GM18511 (cell line): ENCODE data around the gene ALG12.

Experiments
- ATAC-seq: cut with Tn5 transposase; IDR thresholded peaks from one replicate; pipeline ENCODE4 v1.9.1; 2021; ENCODE audit warnings: mild to moderate bottlenecking, moderate library complexity; ENCODE audit not compliant: unreplicated experiment

The ALG12 gene

DNA sequence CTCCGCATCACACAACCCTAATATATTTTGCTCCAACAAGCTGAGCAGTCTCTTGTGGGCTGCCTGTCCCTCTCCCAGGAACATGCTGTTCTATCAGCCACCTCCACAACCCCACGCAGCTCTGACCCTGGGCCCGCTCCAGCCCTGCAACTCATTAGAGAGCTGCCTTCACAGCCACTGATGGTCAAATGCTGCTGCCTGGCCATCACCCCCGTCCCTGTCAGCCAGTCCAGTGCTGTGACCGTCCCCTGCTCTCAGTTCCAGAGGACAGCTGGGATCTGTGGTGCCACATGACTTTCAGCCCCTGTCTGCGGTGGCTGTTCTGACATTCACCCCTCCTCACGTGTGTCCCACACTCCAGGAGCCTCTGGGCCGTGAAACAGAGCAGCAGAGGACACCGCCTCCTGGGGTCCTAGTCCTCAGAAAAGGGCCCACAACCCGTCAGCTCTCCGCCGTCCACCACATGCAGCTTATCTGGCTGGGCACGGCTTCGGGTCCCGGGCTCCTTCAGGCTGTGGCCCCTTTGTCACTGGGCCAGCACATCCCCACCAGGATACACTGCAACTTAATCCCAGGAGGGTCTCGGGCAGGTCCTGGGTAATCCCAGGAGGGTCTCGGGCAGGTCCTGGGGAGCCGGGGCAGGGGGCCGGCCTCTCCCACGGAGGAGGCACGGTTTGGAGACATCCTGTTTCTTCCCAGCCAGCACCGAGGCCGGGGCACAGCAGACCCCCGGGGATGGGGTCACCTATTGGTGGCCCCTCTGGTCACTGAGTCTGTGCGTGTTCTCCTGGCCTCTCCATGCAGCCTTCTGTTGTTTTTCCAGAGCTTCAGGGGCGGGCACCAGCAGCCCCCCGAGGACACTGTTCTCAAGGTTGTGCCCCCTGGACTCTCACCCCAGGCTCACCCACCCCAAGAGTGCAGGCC is 15.3 kb upstream of the ALG12 start:
- ATAC-seq, result no peak

DNA sequence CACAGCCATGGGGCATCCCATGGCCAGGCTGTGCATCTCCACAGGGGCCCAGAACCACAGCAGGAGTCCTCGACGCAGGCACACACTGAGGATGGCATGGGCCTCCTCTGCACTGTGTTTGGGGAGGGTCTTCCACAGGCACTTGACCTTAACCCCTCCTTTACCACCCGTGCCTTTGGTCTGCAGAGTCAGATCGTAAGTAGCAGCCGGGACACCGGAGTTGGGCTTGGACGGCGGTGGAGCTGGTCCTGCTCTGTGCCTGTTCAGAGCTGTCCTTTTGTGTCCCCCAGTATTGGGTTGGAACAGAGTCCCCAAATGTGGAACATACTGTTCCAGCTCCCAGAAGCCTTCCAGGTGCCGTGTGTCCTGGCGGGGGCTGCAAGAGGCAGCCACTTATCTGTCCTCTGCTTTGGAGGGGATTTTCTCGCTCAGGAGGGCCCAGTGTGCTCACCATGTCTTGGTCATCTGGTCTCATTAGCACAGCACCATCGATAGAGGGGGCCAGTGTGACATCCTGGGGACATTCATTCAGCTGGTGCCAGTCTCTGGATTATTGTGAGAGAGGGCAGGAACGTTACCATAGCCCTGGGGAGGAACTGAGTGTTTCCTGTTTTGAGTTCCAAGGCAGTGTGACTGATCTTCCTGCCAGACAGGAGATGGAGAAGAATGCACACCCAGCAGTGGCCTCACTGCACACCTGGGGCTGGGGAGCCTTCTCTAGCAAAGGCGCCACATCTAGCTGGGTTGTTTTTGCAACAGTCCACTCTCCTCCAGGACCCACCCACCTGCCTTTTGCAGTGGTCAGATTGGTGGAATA is 12.6 kb upstream of the ALG12 start:
- ATAC-seq, result peak; percentile 52

DNA sequence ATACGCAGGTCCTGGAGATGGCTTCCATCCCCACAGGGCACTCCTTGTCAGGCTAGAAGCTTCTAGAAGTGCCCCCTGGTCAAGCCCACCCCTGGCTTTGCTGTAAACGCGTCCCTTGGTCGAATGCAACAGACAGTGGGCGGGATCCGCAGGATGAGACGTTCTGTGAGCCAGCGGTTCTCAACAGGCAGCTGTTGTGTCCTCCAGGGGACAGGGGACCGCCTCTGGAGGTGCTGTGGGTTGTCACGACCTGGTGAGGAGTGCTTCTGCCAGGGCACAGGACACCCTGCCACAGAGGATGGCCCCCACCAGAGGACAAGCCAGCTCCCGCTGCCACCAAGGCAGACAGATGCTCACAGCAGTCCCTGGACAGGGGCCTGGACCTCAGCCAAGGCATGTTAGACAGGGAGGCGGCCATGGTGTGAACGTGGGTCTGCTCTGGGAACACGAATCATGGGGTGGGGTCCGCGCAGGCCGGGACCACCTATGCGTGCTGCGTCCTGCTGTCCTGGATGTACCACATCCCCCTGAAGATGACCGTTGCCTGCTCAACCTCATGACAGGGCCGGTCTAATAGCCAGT is 11.8 kb upstream of the ALG12 start:
- ATAC-seq, result no peak

DNA sequence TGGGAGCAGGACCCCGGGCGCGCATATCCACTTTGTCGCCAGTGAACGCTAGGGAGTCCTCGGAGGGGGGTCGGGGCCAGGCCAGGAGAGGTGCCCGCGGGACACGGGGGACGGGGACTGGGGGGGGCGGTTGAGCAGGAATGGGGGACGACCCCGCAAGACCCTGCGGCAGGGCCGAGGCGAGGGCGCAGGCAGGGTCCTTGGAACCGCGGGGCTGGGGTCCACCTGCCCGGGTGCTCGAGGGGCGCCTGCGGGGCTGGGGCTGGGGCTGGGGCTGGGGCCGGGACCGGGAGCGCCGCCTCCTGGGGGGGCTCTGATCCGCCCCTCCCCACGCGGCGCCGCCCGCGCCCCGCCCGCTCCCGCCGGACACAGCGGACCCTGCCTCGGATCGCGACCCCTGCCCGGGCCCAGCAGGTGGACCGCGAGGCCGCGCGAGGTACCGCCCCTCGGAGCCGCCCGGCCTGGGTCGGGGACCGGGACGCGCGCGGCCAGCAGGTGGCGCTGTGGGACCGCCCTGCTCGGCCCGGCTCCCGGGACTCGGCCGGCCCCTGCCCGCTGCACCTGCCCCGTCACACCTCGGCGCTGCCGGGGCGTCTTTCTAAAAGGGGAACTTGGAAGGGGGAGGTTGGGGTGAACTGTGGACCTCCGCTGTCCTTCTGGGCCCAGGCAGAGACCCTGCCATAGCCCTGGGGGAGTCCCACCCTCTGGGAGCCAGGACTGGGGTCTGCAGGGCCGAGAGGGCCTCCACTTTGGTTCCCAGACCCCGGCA is 11.2 kb upstream of the ALG12 start:
- ATAC-seq, result peak; percentile 45

DNA sequence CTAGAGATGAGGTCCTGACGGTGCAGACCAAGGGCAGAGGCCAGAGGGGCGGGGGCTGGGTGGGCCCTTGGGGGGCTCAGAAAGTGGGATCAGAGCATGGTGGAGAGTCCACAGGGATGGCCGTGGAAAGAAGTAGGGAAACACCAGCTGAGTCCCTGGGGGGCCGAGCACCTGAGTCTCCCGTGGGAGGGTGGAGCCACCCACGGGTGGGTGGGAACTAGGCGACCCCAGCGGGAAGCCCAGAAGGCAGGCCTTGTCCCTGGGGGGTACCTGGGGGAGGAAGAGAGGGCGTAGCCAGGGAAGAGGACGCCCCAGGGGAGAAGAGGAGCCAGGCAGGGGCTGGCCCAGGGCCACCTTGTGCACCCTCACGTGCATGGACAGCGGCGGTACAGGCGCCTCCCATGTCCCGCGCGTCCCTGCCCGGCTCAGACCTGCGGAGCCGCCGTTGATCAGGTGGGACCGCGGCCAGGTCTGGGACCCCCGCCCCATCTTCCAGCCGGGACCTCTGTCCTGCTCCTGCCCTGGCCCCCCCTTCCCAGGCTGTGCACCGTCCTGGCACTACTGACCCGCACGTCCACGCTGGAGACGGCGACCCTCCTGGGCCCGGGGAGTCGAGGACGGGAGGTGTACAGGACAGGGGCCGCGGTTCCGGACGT is 10.4 kb upstream of the ALG12 start:
- ATAC-seq, result no peak

DNA sequence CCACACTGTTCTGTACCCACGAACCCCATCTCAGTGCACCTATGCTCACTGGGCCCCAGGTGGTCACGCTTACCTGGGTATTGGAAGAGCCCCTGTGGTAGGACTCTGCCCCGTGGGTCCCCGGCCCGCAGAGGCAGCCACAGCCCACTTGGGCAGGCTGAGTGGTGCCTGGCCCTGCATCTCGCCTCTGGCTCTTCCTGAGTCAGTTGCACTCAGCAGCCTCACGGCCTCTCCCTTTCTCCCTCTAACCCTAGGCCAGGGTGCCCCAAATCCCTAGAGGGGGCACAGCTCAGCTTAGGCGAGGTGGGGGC is 9.9 kb upstream of the ALG12 start:
- ATAC-seq, result no peak

DNA sequence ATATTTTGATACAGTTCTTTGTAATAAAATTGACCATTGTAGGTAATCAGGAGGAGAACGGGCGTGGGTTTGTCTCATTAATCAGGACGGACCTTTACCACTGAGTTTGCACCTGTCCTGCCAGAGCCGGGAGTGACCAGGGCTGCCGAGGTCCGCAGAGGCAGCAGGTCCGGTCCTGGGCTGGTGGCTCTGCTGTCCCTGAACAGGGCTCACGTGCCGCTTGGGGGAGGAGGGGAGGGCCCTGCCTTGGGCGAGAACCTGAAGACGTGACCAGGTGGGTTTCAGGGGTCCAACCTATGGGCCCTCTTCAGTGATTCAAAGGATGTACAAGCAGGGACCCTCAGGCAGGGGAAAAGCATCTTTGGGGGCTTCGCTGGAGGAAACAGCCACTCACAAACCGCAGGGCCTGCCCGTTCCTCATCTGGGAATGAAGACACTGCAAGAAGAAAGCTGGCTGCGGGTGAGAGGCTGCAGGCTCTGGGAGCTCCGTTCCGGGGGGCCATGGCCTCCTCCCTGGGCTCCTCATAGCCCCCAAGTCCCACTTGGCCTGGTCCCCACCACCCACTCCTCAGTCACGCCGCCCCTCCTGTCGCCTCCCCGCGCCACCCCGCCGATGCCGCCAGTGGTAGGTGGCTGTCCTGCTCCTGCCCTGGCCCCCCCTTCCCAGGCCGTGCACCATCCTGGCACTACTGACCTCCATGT is 9.4 kb upstream of the ALG12 start:
- ATAC-seq, result no peak

DNA sequence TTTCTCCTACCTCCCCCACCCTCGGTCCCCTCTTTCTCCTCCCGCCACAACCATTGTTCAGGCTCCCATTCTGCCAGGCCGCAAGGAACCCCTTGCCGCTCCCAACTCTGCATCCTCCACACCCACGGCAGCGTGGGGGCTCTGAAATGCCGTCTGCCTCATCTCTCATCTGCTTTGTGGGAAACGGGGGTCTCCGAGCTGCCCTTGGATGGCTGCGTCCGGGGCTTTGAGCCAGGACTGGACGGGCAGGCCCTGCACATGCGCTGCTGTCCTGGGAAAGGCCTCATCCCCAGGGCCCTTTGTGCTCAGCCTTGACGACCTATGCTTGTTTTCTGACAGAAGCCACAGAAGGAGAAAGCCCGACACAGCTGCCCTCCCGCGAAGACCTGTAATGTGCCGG is 8.7 kb upstream of the ALG12 start:
- ATAC-seq, result no peak

DNA sequence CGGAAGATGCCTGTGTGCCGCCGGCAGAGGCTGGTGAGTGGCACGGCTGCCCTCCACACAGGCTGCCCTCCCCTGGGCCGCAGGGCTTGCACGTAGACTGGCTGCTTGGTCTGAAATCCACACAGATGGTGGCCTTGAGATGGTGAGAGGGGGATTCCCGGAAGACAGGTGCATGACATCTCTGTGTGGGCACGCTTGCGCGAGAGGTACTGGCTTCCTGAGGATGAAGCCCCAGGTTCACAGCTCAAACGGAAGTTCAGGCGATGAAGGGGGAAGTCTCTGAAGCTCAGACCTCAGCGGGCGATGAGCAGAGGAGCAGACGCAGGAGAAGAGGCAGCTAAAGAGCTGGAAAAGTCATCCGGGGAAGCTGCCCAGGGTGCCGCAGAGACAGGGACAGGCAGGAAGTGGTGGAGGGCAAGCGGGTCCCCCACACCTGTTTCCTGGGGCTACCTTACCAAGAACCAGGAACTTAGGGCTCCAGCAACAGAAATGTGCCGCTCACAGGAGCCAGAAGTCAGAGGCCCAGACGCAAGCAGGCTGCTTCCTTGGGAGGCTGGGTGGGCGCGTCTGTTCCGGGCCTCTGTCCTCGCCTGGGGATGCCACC is 7.4 kb upstream of the ALG12 start:
- no peak for ATAC-seq

DNA sequence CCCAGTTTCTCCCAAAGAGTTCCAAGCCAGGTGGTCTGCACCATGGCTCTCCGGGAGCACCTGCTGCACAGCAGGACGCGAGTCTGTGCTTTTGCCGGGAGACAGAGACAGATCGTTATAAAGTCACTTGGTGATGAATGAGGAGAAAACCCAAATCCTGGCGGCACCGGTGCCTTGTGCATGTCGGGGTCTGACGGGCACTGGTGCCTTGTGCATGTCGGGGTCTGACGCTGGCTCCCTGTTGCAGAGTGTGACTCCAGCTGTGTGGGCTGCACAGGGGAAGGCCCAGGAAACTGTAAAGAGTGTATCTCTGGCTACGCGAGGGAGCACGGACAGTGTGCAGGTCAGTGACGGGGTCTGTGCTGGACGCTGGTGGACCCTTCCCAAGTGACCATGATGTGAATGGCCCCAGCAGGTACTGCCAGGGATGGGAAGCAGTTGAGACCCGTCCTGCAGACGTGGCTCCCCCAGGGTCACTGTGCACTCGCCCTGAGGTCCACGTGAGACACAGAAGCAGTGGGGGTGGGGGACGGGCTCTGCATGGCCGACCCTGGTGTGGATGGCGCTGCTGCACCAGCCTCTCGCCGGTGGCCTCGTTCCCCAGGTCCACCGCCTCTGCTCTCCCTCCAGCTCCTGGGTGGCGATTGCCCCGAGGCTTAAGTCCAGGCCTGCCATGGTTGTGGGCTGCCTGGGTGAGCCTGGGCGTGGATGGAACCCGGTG is 6.0 kb upstream of the ALG12 start:
- no peak for ATAC-seq

DNA sequence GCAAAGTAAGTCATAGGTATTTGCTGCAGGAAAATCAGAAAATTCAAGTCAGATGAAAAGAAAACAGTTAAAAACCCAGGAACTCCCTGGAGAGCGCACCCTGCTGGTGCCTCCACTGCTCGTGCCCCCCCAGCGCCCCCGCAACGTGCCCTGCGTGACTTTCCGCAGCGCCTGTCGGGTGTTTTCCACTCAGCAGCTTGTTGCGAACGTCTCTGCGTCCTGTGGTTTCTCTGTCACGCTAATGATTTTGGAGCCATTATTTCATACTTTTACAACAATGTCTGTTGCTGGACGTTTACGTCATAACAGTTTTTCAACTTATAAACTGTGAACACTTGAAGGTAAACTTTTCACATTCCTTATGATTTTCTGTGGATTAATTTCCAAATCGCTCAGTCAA is 5.2 kb upstream of the ALG12 start:
- ATAC-seq, result no peak

DNA sequence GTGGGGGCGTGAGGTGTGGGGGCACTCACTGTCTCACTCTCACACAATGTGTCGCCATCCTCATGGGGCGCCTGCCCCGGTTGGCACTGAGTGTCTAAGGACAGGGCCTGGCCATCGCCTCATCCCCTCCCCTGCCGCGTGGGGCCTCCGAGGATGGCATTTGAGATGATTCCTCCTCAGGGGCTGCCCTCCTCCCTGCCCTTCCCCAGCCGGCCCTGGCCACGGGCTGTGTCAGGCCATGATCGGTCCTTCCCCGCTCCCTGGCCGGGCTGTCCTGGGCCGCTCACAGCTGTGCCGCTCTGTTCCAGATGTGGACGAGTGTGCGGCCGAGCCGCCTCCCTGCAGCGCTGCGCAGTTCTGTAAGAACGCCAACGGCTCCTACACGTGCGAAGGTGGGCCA is 4.7 kb upstream of the ALG12 start:
- ATAC-seq, result no peak

DNA sequence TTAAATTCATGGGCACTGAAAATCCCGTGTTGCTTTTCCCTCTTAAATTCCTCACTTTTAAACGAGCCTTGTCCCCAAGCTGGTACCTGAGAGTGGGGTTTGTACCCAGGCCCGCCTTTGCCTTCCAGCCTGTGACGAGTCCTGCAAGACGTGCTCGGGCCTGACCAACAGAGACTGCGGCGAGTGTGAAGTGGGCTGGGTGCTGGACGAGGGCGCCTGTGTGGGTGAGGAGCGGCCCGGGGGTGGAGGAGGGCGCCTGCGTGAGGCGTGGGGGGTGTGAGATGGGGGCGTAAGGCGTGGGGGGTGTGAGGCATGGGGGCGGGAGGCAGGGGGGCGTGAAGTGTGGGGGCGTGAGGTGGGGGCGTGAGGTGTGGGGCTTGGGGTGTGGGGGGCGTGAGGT is 4.2 kb upstream of the ALG12 start:
- ATAC-seq, result no peak

DNA sequence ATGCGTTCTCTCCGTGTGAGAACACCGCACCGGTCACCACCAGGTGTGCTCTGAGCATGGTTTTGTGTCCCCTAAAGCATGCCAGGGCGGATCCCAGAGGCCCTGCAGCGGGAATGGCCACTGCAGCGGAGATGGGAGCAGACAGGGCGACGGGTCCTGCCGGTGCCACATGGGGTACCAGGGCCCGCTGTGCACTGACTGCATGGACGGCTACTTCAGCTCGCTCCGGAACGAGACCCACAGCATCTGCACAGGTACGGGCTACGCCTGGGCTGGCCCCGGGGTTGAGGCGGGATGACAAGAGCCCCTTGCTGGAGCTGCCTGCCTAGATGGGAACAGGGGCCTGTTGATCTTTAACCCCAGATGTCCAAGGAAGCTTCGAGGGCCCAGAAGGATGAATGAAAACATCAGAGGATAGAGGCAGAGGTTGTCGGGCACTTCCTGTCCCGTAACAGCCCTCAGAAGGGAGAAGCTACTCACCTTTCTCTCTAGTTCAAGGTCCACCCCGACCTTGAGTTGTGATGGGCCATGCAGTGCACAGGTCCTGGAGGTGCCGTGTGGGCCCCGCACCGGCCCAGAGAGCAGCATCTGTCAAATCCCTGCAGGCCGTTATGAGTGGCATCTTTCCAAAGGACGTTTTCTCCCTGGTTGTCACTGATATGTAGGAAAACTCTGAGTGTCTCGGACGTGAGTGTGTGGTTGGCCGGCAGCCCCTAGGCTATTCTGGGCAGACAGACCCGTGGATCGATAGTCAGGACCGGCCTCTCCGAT is 3.5 kb upstream of the ALG12 start:
- no peak for ATAC-seq

DNA sequence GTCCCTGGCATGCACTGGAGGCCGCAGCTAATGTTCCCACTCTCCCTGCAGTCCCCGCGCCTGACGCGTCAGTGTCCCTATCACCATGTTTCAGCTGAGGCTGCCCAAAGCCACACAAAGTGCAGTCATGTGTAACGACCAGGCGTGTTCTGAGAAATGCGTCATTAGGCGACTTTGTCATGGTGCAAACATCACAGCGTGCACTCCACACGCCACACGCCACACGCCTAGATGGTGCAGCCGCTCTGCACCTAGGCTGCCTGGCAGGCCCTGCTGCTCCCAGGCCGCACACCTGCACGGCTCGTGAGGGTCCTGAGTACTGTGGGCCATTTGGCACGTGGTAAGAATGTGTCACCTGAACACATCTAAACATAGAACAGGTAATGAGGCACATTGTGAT is 2.6 kb upstream of the ALG12 start:
- no peak for ATAC-seq

DNA sequence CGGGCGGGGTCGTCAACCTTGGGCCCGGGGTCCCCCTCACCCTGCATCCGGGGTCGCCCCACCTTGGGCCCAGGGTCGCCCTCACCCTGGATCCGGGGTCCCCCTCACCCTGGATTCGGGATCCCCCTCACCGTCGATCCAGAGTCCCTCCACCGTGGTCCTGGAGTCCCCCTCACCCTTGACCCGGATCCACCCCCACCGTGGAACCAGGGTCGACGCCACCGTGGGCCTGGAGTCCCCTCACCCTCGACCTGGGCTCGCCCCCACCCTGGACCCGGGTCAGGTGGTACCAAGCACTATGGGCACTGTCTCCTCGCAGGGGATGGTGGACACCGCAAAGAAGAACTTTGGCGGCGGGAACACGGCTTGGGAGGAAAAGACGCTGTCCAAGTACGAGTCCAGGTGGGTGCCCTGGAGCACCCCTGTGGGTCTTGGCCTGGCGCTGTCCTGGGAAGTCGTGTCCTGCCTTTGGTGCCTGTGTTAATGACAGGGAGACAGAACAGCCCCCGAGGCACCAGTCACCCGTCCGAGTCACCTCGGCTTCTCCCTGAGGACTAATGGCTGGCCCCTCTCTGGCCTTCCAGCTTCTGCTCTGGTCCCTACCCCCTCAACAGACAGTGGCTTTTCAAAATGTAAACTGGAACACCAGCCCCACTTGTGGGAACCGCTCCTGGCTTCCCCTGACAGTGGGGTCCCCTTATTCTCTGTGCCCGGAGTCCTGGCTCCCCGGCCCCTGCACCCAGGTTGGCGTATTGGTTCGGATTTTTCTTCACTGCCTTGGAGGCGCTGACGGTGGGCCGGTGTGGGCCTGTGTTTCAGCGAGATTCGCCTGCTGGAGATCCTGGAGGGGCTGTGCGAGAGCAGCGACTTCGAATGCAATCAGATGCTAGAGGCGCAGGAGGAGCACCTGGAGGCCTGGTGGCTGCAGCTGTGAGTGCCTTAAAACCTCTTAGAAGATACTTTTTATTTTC is 958 bp upstream of the ALG12 start:
- ATAC-seq, result no peak

DNA sequence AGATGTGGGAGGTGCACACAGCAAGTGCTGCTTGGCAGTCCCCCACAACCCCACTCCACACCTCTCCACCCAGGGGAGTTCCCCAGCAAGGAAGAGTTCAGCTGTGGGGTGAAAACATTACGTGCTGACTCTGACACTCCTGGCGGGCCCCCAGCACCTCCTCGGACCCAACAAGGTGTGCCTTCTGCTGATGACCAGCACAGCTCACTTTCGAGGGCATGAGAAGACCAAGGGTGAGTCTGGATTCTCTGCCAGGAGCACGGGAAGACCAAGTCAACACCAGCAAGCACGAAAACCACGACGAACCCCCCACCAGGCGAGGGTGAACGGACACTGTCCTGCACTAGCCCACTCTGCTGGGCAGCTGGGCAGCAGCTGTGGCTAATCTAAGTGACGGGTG is 1.4 kb downstream of the ALG12 start:
- no peak for ATAC-seq
